Dendritic cell treated with granulocyte-macrophage colony-stimulating factor and Interleukin-4, amounts not matched to agents 40 ng/mL and 50 ng/mL, for 4 days (primary cell): ENCODE results near the gene FMNL1.

Experiments used
- H3K27ac Mint-ChIP-seq: one replicate; pipeline ENCODE4 v1.8.0; 2022; ENCODE audit warnings: mild to moderate bottlenecking, mixed read lengths
- H3K27me3 Mint-ChIP-seq: one replicate; pipeline ENCODE4 v1.8.0; 2022; ENCODE audit warnings: mild to moderate bottlenecking, mixed read lengths
- H3K36me3 Mint-ChIP-seq: one replicate; pipeline ENCODE4 v1.8.0; 2022; ENCODE audit warnings: low read depth, mixed read lengths
- H3K4me1 Mint-ChIP-seq: one replicate; pipeline ENCODE4 v1.8.0; 2022; ENCODE audit warnings: low read depth, mixed read lengths
- H3K4me3 Mint-ChIP-seq: one replicate; pipeline ENCODE4 v1.8.0; 2022; ENCODE audit warnings: mild to moderate bottlenecking, moderate library complexity, mixed read lengths
- H3K9me3 Mint-ChIP-seq: one replicate; pipeline ENCODE4 v1.8.0; 2022; ENCODE audit warnings: mixed read lengths
- intact Hi-C: fragments of 100-400 bp; cut with micrococcal nuclease; formaldehyde crosslinking; loops from one replicate; pipeline ENCODE4 v1.15.0; 2022

Gene FMNL1

GRCh38 chr17:45279898-45280297, 58.2 kb downstream of the FMNL1 start:
- Mint-ChIP-seq H3K4me3 (no peak overlapping the region), H3K9me3 (no peaks in the 10 kb centered on the region), H3K36me3 (peaks cover 96% of the 10 kb centered on the region), H3K27ac (no peak overlapping the region), H3K27me3 (no peaks in the 10 kb centered on the region), H3K4me1 (peaks cover 42% of the 10 kb centered on the region)
- intact Hi-C loops = no loop called here

- H3K27ac Mint-ChIP-seq = no peak overlapping the region
Measured at GRCh38 chr17:45282683-45283644, 61.3 kb downstream of the FMNL1 start.

GRCh38 chr17:45283711-45284110, 62.0 kb downstream of the FMNL1 start:
- Mint-ChIP-seq H3K4me3 (no peak overlapping the region), H3K36me3 (peaks cover 100% of the 10 kb centered on the region), H3K9me3 (no peaks in the 10 kb centered on the region), H3K27me3 (no peaks in the 10 kb centered on the region), H3K27ac (peak overlapping the region; percentile 50), H3K4me1 (peaks cover 42% of the 10 kb centered on the region)
- intact Hi-C loops = loop anchor here (2.0 kb wide), 1 partner anchor 101 kb away; no protein-coding TSS in a partner anchor

More at GRCh38 chr17:45282683-45283644, 61.3 kb downstream of the FMNL1 start:
- H3K27me3 Mint-ChIP-seq = no peaks in the 10 kb centered on the region
- H3K9me3 Mint-ChIP-seq = no peaks in the 10 kb centered on the region
- peaks cover 46% of the 10 kb centered on the region for H3K4me1 Mint-ChIP-seq
- no peak overlapping the region for H3K4me3 Mint-ChIP-seq
- peaks cover 100% of the 10 kb centered on the region for H3K36me3 Mint-ChIP-seq
- intact Hi-C loops = no loop called here

- Mint-ChIP-seq H3K27ac (peak overlapping the region; percentile 50), H3K36me3 (peaks cover 100% of the 10 kb centered on the region), H3K4me1 (peaks cover 42% of the 10 kb centered on the region), H3K9me3 (no peaks in the 10 kb centered on the region), H3K27me3 (no peaks in the 10 kb centered on the region), H3K4me3 (no peak overlapping the region)
- intact Hi-C loops = loop anchor here (2.0 kb wide), 1 partner anchor 100 kb away; no protein-coding TSS in a partner anchor
Measured at GRCh38 chr17:45284176-45285140, 62.8 kb downstream of the FMNL1 start.

- intact Hi-C loops = no loop called here
- no peaks in the 10 kb centered on the region for H3K9me3 Mint-ChIP-seq
- peak overlapping the region; percentile 35 for H3K27ac Mint-ChIP-seq
- peaks cover 100% of the 10 kb centered on the region for H3K36me3 Mint-ChIP-seq
- no peak overlapping the region for H3K4me3 Mint-ChIP-seq
- H3K4me1 Mint-ChIP-seq = peaks cover 54% of the 10 kb centered on the region
- no peaks in the 10 kb centered on the region for H3K27me3 Mint-ChIP-seq
Measured at GRCh38 chr17:45286286-45286685, 64.6 kb downstream of the FMNL1 start.

GRCh38 chr17:45287526-45288500, 66.1 kb downstream of the FMNL1 start:
- intact Hi-C loops = no loop called here
- Mint-ChIP-seq H3K4me3 (no peak overlapping the region), H3K4me1 (peaks cover 69% of the 10 kb centered on the region), H3K9me3 (no peaks in the 10 kb centered on the region), H3K27ac (no peak overlapping the region), H3K36me3 (peaks cover 99% of the 10 kb centered on the region), H3K27me3 (no peaks in the 10 kb centered on the region)

- peaks cover 99% of the 10 kb centered on the region for H3K36me3 Mint-ChIP-seq
- no peak overlapping the region for H3K4me3 Mint-ChIP-seq
- peak overlapping the region; percentile 94 for H3K27ac Mint-ChIP-seq
- no peaks in the 10 kb centered on the region for H3K27me3 Mint-ChIP-seq
- intact Hi-C loops = no loop called here
- H3K4me1 Mint-ChIP-seq = peaks cover 77% of the 10 kb centered on the region
- H3K9me3 Mint-ChIP-seq = no peaks in the 10 kb centered on the region
Measured at GRCh38 chr17:45288825-45289224, 67.1 kb downstream of the FMNL1 start.

GRCh38 chr17:45289301-45290268, 67.9 kb downstream of the FMNL1 start:
- no peak overlapping the region for H3K4me3 Mint-ChIP-seq
- H3K4me1 Mint-ChIP-seq = peaks cover 77% of the 10 kb centered on the region
- no peaks in the 10 kb centered on the region for H3K9me3 Mint-ChIP-seq
- intact Hi-C loops = no loop called here
- H3K36me3 Mint-ChIP-seq = peaks cover 98% of the 10 kb centered on the region
- H3K27ac Mint-ChIP-seq = peak overlapping the region; percentile 94
- no peaks in the 10 kb centered on the region for H3K27me3 Mint-ChIP-seq

- peaks cover 94% of the 10 kb centered on the region for H3K36me3 Mint-ChIP-seq
- intact Hi-C loops = no loop called here
- peak overlapping the region; percentile 94 for H3K27ac Mint-ChIP-seq
Measured at GRCh38 chr17:45290269-45290765, 68.6 kb downstream of the FMNL1 start.

GRCh38 chr17:45291171-45291805, 69.6 kb downstream of the FMNL1 start:
- peaks cover 84% of the 10 kb centered on the region for H3K4me1 Mint-ChIP-seq
- H3K27me3 Mint-ChIP-seq = no peaks in the 10 kb centered on the region
- peak overlapping the region; percentile 94 for H3K27ac Mint-ChIP-seq
- peak overlapping the region; percentile 57 for H3K4me3 Mint-ChIP-seq
- H3K9me3 Mint-ChIP-seq = no peaks in the 10 kb centered on the region
- peaks cover 88% of the 10 kb centered on the region for H3K36me3 Mint-ChIP-seq
- intact Hi-C loops = no loop called here

More at GRCh38 chr17:45290269-45290765, 68.6 kb downstream of the FMNL1 start:
- Mint-ChIP-seq H3K9me3 (no peaks in the 10 kb centered on the region), H3K27me3 (no peaks in the 10 kb centered on the region), H3K4me1 (peaks cover 75% of the 10 kb centered on the region), H3K4me3 (peak overlapping the region; percentile 57)

- Mint-ChIP-seq H3K27ac (peak overlapping the region; percentile 94), H3K9me3 (no peaks in the 10 kb centered on the region), H3K27me3 (no peaks in the 10 kb centered on the region), H3K4me3 (peak overlapping the region; percentile 45), H3K36me3 (peaks cover 87% of the 10 kb centered on the region), H3K4me1 (peaks cover 85% of the 10 kb centered on the region)
- intact Hi-C loops = loop anchor here (2.0 kb wide), 1 partner anchor 14 kb away; no protein-coding TSS in a partner anchor
Measured at GRCh38 chr17:45292696-45293412, 71.2 kb downstream of the FMNL1 start.
